Islet precursor cell (in vitro differentiated cells): ENCODE data around the gene LYZ.

Source experiments
- DNase-seq: peaks from one replicate; pipeline ENCODE4 v3.0.0-alpha.2; 2018

Gene LYZ

DNA sequence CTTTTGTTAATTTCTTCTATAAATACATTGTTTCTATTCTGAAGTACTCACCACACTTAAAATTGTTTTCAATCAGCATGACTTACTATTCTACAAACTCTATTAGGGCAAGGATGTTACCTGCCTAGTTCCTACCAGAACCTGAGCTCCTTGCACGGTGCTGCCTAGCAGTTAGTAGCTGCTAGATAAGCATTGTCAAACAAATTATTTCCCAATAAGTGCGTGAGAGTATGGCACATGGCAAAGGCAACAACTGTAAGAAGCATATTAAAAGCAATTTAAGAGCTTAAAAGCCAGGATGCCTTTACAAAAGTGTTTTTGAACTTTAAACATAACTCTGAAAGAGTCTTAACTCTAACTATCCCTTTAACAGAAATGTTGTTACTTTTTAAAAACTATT, 8.2 kb upstream of the LYZ start:
- no peak for DNase-seq

DNA sequence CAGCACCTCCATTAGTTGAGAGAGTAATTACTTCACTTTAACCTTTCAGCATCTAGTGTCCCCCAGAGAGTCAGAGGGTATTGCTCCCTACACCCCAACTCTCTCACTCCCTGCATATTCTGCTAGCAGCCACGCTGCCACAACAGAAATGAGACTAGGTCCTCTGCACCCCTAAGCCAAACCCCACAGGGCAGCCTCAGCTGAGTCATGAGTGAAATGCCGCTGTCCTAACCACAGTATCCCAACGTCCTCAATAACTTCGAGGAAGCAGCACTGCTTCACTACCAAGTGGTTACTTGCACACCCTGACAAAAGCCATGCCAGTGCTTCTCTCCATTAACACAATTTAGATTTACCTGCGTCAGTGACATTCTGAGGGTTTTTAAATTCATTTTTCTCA, 6.9 kb upstream of the LYZ start:
- DNase-seq, result no peak

DNA sequence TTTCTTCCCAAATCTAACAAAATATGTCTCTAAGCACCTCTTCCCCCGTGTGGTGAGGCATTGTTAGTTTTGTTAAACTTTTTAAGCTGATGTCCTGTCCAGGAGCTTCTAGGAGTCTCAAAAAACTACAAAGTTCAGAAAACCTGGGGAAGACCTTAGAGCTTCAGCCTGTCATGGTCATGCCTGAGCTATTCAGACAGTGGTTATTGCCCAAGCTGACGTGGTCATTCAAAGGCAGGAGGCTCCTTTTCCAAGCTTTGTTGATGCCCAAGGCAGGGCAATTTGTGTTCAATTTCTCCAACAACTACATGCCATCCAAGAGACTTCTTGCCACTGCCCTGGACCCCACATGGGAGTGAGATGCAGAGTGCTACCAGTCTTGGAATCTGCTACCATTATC, 5.8 kb upstream of the LYZ start:
- no peak for DNase-seq

DNA sequence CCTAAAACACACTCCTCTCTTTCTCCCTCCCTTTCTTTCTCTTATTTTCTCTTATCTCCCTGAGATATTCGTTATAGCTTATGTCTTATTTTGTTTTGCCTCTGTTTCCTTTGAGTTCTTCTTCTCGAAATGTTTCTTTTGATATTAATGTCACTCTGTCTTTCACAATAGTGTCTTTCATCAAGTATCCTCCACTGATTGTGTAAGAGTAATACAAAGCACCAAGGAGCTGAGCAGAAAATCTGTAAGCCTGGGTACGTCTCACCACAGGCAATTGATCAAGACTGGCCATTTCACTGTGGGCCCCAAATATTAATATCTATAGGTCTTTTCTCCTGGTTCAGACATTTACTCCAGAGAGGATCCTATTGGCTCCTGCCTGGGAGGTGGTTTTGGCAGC, 4.8 kb upstream of the LYZ start:
- no peak for DNase-seq

DNA sequence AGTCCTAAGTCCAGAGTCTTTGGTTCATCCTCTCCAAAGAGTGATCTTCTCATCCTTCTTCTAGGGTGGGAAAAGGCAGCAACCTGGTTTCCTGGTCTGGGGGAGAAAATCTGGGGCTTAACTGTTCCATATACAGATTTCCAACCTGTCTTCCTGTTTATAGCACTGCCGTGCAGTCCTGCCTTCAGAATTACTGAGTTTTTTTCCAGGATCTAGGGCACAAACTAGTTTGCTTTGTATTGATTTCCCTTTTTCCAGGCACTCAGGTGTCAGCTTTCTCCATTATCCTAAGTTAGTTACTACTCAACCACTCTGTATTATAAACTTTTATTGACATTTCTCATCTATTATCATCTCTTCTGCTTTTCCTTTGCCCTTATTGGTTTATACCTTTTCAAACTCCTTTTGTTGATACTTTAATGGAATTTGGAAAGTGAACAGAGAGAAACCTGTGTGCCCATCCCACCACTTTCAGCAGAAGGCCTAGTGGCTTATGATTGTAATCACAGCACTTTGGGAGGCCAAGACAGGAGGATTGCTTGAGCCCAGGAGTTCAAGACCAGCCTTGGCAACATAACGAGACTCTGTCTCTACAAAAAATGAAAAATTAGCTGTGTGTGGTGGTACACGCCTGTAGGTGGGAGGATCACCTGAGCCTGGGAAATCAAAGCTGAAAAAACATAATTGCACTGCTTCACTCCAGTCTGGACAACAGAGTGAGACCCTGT, 4.1 kb upstream of the LYZ start:
- no peak for DNase-seq

- no peak for DNase-seq
Measured at GRCh38 chr12:69345077-69345476, 3.1 kb upstream of the LYZ start.

GRCh38 chr12:69345742-69346141, 2.4 kb upstream of the LYZ start:
- no peak for DNase-seq

- DNase-seq, result no peak
Measured at GRCh38 chr12:69350002-69350626, 1.9 kb downstream of the LYZ start.

GRCh38 chr12:69350777-69351176, 2.6 kb downstream of the LYZ start:
- DNase-seq, result no peak

- DNase-seq, result no peak
Measured at GRCh38 chr12:69351462-69352236, 3.5 kb downstream of the LYZ start.

GRCh38 chr12:69352904-69353303, 4.7 kb downstream of the LYZ start:
- no peak for DNase-seq

DNA sequence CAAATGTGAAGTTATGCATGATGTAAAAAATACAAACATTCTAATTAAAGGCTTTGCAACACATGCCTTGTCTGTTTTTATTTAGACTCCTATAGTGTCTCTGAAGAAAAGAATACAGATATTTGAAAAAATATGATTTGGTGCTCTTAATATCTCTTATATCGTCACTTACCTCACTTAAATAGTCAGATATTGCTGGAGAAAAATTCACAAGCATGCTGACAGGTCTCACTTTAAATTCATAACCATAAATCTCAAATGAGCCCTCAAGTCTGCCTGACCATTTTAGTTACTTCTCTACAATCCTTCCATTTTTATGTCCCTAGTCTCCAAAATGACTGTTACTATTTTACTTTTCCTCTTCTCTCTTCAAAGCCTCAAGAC, 6.0 kb downstream of the LYZ start:
- no peak for DNase-seq

DNA sequence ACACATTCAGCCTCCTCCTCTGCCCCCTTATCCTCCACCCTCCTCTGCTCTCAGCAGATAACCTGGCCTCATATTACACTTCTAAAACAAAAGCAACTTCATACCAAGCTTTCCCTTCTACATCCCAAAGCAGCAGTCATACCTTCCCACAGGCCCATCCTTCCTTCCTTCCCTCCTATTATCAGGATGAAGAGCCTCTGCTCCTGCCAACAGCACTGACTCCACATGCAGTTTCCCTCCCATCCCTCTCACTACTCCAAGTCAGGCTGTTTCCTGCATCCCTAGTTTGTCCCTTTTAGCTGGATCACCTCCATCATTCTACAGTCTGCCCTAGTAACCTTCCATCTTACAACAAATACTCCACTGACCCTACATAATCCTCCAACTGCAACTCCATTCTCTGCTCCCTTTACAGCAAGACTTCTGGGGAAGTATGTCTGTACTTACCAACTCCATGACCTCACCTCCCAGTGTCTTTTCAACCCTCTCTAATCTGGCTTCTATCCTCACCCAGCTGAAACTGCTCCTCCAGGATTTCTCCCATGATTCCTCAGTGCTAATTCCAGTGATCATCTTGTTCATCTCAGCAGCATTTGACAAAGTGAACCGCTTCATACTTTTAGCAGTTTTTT, 6.5 kb downstream of the LYZ start:
- no peak for DNase-seq

GRCh38 chr12:69355363-69356028, 7.3 kb downstream of the LYZ start:
- no peak for DNase-seq

DNA sequence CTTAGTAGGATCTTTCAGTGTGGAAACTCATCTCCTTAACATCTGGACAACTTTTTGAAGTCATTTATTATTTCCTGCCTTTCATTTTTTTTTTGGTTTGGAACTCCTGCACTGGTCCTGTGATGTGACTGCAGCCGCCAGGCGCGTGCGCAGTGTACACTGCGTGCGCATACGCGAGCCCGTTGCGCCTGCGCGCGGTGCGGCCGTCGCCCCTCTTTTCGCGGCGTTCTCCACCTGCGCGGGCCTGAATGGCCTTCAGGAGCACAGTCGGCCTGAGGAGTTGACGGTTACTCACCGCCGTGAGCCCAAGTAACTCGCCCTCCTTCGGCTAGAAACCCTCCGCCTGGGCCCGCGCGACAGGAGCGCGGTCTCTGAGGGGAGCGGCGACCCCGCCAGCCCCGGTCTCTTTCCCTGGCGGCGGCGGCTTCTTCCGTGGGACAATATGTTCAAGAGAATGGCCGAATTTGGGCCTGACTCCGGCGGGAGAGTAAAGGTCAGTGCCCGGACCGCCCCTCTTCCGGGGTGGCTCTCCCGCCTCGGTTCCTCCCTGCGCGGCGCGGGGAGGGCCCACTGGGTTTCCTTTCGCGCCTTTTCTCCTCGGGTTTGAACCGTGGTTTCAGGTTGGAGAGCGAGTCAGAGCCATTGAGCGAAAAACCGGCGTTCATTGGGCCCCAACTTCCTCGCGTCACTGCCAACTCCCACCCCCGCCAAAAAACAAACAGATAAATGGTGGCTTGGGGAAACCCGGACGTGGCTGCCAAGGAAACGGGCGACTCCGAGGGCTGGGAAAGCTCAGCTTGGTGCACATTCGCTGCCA, 11.6 kb downstream of the LYZ start, which contains the start of gene YEATS4:
Gene YEATS4 (plus strand): TSS at position 213 of the 817 bp plus-strand sequence. CDS start 230 bp downstream, at position 443.
- DNase-seq, result peak; percentile 97

- DNase-seq, result no peak
Measured at GRCh38 chr12:69360348-69360672, 12.1 kb downstream of the LYZ start.

DNA sequence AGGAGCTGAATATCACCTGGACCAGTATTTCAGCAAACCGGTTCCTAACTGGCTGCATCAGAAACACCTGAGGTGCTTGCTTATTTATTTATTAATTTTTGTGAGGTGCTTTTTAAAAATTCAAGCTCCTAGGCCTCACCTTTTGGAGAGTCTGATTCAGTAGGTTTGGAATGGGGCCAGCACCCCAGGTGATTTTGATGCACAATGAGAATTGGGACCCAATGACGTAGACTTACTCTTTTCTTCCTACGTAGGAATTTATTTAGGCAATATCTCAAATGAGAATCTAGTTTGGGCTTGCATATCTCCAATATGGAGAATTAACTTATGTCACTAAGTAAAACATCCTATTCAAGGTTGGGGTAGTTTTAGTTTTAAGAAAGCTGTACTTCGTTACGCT, 18.6 kb downstream of the LYZ start:
- DNase-seq, result no peak

- DNase-seq, result no peak
Measured at GRCh38 chr12:69368171-69368570, 20.0 kb downstream of the LYZ start.

GRCh38 chr12:69383074-69383473, 34.9 kb downstream of the LYZ start:
- DNase-seq, result no peak

DNA sequence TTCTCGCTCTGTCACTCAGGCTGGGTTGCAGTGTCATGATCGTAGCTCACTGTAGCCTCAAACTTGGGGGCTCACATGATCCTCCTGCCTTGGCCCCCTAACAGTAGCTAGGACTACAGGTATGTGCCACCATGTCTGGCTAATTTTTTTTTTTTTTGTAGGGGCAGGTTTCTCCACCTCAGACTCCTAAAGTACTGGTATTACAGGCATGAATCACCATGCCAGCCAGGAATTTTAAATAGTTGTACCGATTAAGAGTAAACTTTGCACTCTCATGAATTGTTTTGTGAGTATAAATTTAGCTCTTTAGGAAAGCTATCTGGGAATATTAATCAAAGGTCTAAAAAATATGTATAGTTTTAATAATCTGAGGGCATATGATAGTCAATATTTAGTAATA, 36.9 kb downstream of the LYZ start:
- no peak for DNase-seq

DNA sequence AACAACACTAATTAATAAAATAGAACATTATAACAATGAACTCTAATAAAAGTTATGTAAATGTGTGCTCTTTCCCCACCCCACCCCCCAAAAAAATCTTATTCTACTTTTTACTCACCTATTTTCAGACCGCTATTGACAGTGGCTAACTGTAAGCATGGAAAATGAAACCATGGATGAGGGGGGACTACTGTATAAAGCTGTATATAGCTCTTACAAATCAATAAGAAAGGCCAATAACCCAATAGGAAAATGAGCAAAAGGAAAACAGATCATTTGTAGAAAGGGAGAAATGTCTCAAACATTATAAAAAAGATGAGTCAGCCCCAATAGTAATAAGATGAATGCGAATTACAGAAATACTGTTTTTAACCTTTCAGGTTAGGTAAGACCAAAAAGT, 38.7 kb downstream of the LYZ start:
- DNase-seq, result no peak

- DNase-seq, result no peak
Measured at GRCh38 chr12:69388371-69388770, 40.2 kb downstream of the LYZ start.
